Natural killer cell treated with Interleukin-12 subunit alpha and Interleukin-12 subunit beta and Interleukin-15 and Interleukin-18, amount 100 ng/mL, for 72 hours (primary cell): Measurements from ENCODE around the gene S1PR3. TPM values are rescaled to one million over a fixed set of nuclear protein-coding genes. Genes with fewer than 3 reads are reported as not detected.

Experiments used
- ATAC-seq, 2 donors: fragments of 150-1000 bp; cut with Tn5 transposase in 1 of 2; sonication (Bioruptor Pico), chemical (Tn5 transposase) in 1 of 2; 2 replicates each; pipeline ENCODE4 v1.10.0; 2021
- DNase-seq: peaks from one replicate; pipeline ENCODE4 v3.0.0; 2022; ENCODE audit warnings: low spot score
- H3K27ac Mint-ChIP-seq, 2 donors: 1 replicate in 1 of 2; 2 replicates in 1 of 2; pipeline ENCODE4 v1.8.0; 2022; ENCODE audit warnings: mixed read lengths in 2 of 2, mild to moderate bottlenecking in 1 of 2, moderate library complexity in 1 of 2
- H3K27me3 Mint-ChIP-seq, 2 donors: 1 replicate in 1 of 2; 2 replicates in 1 of 2; pipeline ENCODE4 v1.8.0; 2022; ENCODE audit warnings: mixed read lengths in 2 of 2
- H3K36me3 Mint-ChIP-seq: one replicate; pipeline ENCODE4 v1.8.0; 2022; ENCODE audit warnings: mixed read lengths
- H3K4me1 Mint-ChIP-seq, 2 donors: 1 replicate in 1 of 2; 2 replicates in 1 of 2; pipeline ENCODE4 v1.8.0; 2022; ENCODE audit warnings: low read depth in 2 of 2, mixed read lengths in 2 of 2, mild to moderate bottlenecking in 1 of 2
- H3K4me3 Mint-ChIP-seq: one replicate; pipeline ENCODE4 v1.8.0; 2022; ENCODE audit warnings: mixed read lengths
- H3K9me3 Mint-ChIP-seq: 2 replicates; pipeline ENCODE4 v1.8.0; 2022; ENCODE audit warnings: mixed read lengths
- total RNA-seq, 2 donors: library from RNA; stranded (reverse); gene quantifications; one replicate each; pipeline ENCODE4 v1.2.3, GENCODE V29; 2022

The S1PR3 gene
- total RNA-seq, 2 donors from 2014 or later = not detected

- DNase-seq = no peak
- Mint-ChIP-seq H3K4me3 (no peak overlapping the region), H3K4me1 (peaks cover 0 to 11% of the 10 kb centered on the region in 2 donors), H3K36me3 (no peaks in the 10 kb centered on the region), H3K27me3 (peaks cover 24 to 33% of the 10 kb centered on the region in 2 donors), H3K9me3 (no peaks in the 10 kb centered on the region), H3K27ac (no peak overlapping the region)
- ATAC-seq = peak in 1 of 2 donors; percentile 61
Observed at GRCh38 chr9:89000973-89001916, 10.0 kb downstream of the S1PR3 start.

DNA sequence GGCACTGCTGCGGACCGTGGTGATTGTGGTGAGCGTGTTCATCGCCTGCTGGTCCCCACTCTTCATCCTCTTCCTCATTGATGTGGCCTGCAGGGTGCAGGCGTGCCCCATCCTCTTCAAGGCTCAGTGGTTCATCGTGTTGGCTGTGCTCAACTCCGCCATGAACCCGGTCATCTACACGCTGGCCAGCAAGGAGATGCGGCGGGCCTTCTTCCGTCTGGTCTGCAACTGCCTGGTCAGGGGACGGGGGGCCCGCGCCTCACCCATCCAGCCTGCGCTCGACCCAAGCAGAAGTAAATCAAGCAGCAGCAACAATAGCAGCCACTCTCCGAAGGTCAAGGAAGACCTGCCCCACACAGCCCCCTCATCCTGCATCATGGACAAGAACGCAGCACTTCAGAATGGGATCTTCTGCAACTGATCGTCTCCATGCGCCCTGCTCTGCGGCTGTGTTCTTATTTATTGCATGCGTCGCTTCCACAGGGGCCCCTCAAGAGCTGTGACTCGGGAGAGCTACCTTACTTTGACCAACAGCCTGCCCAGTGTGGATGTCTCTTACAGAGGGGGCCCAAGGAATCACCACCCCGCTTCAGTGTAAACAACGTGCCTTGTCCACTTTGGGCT is 10.8 kb downstream of the S1PR3 start:
- H3K4me1 Mint-ChIP-seq = peaks cover 0 to 11% of the 10 kb centered on the region in 2 donors
- H3K4me3 Mint-ChIP-seq = no peak overlapping the region
- no peaks in the 10 kb centered on the region for H3K36me3 Mint-ChIP-seq
- DNase-seq (no peak), ATAC-seq (no peak)
- no peak overlapping the region for H3K27ac Mint-ChIP-seq
- H3K9me3 Mint-ChIP-seq = no peaks in the 10 kb centered on the region
- H3K27me3 Mint-ChIP-seq = peaks cover 24 to 35% of the 10 kb centered on the region in 2 donors

DNA sequence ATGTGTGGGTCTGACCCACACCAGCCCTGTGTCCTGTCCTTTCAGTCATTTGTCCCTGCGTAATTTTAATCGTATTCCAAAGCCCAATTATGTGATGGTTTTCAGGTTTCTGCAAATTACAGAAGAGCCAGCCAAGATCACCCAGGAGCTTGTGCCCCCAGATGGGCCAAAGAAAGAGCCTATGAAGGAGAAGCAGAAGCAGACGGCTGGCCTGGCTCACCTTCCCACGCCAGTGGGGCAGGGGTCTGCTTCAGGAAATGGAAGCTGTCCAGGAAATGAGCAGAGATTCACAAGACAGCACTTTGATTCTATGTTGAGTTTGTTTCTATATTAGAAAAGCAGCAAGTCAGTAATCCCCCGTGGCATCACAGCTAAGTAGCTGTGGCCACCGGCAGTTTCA is 11.7 kb downstream of the S1PR3 start:
- ATAC-seq (no peak), DNase-seq (no peak)
- no peak overlapping the region for H3K27ac Mint-ChIP-seq
- no peaks in the 10 kb centered on the region for H3K36me3 Mint-ChIP-seq
- H3K4me3 Mint-ChIP-seq = no peak overlapping the region
- H3K9me3 Mint-ChIP-seq = no peaks in the 10 kb centered on the region
- H3K4me1 Mint-ChIP-seq = peaks cover 0 to 11% of the 10 kb centered on the region in 2 donors
- H3K27me3 Mint-ChIP-seq = peaks cover 27 to 44% of the 10 kb centered on the region in 2 donors

GRCh38 chr9:89005323-89005722 is 14.1 kb downstream of the S1PR3 start:
- H3K9me3 Mint-ChIP-seq = no peaks in the 10 kb centered on the region
- no peak for ATAC-seq
- H3K27me3 Mint-ChIP-seq = peaks cover 27 to 44% of the 10 kb centered on the region in 2 donors
- no peaks in the 10 kb centered on the region for H3K36me3 Mint-ChIP-seq
- no peak for DNase-seq
- no peak overlapping the region for H3K4me3 Mint-ChIP-seq
- H3K4me1 Mint-ChIP-seq = peaks cover 0 to 11% of the 10 kb centered on the region in 2 donors
- H3K27ac Mint-ChIP-seq = no peak overlapping the region

DNA sequence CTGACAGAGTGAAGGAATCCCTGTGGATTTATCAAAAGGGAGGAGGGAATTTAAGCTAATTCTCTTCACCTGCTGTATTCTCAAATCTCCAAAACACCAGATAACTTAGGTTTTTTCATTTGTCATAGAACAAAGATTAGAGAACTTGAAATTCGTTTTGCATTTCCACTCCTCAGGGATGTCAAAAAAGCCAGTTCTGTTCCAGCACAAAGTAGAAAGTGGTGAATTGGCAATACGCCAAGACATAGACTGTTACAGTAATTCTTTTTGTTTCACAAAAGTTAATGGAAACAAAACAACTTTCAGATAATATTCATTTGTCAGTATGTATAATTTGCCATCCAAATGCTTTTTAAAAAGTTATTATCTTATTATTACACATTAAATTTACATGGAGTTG is 15.0 kb downstream of the S1PR3 start:
- peaks cover 0 to 7% of the 10 kb centered on the region in 2 donors for H3K4me1 Mint-ChIP-seq
- H3K27ac Mint-ChIP-seq = no peak overlapping the region
- H3K27me3 Mint-ChIP-seq = peaks cover 27 to 44% of the 10 kb centered on the region in 2 donors
- DNase-seq (no peak), ATAC-seq (no peak)
- no peaks in the 10 kb centered on the region for H3K9me3 Mint-ChIP-seq
- no peaks in the 10 kb centered on the region for H3K36me3 Mint-ChIP-seq
- no peak overlapping the region for H3K4me3 Mint-ChIP-seq

DNA sequence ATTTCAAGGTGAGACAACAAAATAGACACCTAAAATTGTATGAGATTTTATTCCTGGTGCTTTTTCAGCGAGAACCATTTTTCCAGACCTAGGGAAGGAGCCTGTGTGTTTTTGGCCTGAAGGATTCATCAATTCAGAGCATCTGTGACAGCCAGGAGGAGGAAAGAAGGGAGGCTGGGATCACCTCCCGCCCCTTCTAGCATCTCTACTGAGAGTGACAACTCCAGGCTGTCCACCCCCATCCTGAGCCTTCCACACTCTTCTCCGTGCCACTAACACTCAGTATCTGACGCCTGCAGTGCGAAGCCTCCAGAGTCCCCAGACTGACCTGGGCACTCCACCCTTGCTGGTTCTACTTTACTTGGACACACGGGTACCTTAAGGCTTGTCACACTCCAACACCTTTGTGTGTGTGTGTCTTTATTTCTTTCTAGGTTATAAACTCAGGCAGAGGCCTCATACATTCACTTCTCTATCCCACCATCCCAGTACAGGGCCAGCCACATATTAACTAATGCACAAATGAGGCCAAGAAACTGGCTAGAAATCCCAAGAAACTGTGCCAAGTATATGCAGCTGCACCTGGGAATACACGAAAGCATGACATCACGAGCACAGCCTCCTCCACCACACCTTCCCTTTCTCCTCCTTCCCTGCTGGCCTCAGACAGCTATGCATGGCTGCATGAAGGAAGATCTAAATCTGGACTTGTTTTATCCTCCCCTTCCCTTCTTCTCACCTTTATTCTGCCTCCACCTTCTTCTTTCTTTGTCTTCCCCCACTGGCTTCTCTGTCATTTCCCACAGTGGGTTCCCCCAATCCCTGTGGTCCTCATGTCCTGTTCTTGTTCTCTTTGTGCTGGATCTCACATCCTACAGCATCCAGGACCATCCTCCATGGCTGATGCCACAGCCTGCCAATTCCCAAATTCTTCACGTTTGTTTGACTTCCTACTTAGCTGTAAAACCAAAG is 16.0 kb downstream of the S1PR3 start:
- DNase-seq = no peak
- Mint-ChIP-seq H3K4me3 (no peak overlapping the region), H3K36me3 (no peaks in the 10 kb centered on the region)

DNA sequence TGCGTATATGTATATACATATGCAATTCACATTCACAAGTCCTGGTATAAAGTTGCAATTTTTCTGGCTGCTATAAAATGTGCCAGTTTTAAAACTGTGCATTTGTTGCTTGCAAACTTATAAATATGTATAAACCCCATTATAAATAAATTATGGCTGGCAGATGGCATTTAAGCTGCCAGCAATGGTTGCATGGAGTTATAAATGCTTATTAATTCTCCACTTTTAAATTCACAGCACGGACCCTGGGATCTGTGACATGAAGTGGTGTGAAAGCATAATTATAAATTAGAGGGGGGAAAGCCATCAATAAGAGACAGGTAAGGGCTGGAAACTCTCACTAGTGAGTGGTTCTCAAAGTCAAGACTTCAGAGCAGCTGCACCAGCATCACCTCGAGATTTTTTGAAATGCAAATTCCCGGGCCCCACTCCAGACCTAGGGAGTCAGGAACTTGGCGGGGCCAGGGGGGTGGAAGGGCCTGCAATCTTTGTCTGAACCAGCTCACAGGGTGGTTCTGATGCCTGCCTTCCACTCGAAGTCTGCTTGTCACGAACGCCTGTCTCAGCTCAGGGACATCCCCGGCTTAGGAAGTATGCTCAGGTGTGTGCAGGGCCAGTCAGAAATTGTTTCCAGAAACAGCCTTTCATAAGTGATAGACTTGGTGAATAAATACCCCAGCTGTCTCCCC is 16.9 kb downstream of the S1PR3 start:
- no peak for ATAC-seq

More for the DNA sequence above, 16.0 kb downstream of the S1PR3 start:
- ATAC-seq = no peak
- peaks cover 0 to under 1% of the 10 kb centered on the region in 2 donors for H3K4me1 Mint-ChIP-seq
- H3K27me3 Mint-ChIP-seq = peaks cover 19 to 35% of the 10 kb centered on the region in 2 donors
- H3K9me3 Mint-ChIP-seq = no peaks in the 10 kb centered on the region
- no peak overlapping the region for H3K27ac Mint-ChIP-seq

DNA sequence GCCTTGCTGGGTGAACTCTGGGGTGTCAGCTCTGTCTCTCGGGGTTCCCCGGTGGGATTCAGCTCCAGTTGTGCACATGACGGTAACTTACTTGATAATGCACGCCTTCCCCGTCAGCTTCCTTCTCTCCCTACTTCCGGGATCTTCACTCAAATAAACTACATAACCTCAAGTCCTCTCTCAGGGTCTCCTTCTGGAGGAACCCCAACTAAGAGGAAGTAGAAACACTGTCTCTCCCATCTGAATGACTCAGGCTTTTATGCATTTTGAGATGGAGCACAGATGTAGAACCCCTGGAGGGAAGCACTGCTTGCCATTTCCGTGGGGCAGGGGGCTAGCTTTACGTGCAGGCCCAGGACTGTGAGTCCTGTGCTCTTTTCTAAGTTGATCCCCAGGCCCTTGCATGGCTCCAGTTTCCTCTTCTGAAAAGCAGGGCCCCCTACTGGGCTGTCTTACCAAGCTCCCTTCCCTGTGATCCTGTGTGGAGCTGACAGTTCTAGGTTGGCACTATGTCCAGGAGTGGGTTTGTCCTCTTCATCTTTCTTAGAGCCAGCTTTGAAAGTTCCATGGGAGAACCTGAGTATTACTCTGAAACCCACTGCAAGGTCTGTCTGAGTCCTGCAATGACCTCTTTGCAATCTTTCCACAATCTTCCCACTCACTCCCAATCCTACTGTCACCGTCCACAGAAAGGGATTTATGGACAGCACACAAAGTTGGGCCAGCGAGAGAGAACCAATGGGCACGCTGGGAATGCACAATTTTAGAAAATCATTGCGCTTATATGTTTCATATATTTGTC is 17.7 kb downstream of the S1PR3 start:
- Mint-ChIP-seq H3K27ac (no peak overlapping the region), H3K9me3 (no peaks in the 10 kb centered on the region), H3K36me3 (no peaks in the 10 kb centered on the region), H3K4me1 (no peaks in the 10 kb centered on the region), H3K27me3 (peaks cover 15 to 19% of the 10 kb centered on the region in 2 donors), H3K4me3 (no peak overlapping the region)
- DNase-seq = no peak
- ATAC-seq = no peak

More for the DNA sequence above, 16.9 kb downstream of the S1PR3 start:
- Mint-ChIP-seq H3K36me3 (no peaks in the 10 kb centered on the region), H3K27me3 (peaks cover 9 to 26% of the 10 kb centered on the region in 2 donors), H3K27ac (no peak overlapping the region), H3K9me3 (no peaks in the 10 kb centered on the region), H3K4me3 (no peak overlapping the region), H3K4me1 (no peaks in the 10 kb centered on the region)
- DNase-seq = no peak

DNA sequence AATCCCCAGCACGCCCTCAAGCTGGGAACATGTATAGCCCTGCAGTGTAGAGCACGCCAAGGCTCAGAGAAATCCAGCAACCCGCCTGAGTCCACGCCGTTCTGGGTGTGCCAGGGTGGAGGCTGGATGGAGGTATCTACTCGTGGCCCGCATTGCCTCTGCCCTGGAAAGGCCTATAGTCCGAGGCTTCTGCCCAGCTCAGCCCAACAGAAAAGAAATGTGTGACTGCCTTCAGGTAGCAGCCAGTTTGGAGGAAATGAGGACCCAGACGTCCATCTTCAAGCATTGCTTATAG is 18.2 kb downstream of the S1PR3 start:
- ATAC-seq (no peak), DNase-seq (no peak)
- no peak overlapping the region for H3K27ac Mint-ChIP-seq
- H3K4me3 Mint-ChIP-seq = no peak overlapping the region
- H3K4me1 Mint-ChIP-seq = no peaks in the 10 kb centered on the region
- no peaks in the 10 kb centered on the region for H3K9me3 Mint-ChIP-seq
- no peaks in the 10 kb centered on the region for H3K36me3 Mint-ChIP-seq
- peaks cover 16 to 18% of the 10 kb centered on the region in 2 donors for H3K27me3 Mint-ChIP-seq

- no peaks in the 10 kb centered on the region for H3K4me1 Mint-ChIP-seq
- no peak overlapping the region for H3K4me3 Mint-ChIP-seq
- no peak overlapping the region for H3K27ac Mint-ChIP-seq
- H3K27me3 Mint-ChIP-seq = peaks cover 17 to 18% of the 10 kb centered on the region in 2 donors
- DNase-seq (no peak), ATAC-seq (no peak)
- no peaks in the 10 kb centered on the region for H3K36me3 Mint-ChIP-seq
- no peaks in the 10 kb centered on the region for H3K9me3 Mint-ChIP-seq
Observed at GRCh38 chr9:89010056-89010455, 18.8 kb downstream of the S1PR3 start.

DNA sequence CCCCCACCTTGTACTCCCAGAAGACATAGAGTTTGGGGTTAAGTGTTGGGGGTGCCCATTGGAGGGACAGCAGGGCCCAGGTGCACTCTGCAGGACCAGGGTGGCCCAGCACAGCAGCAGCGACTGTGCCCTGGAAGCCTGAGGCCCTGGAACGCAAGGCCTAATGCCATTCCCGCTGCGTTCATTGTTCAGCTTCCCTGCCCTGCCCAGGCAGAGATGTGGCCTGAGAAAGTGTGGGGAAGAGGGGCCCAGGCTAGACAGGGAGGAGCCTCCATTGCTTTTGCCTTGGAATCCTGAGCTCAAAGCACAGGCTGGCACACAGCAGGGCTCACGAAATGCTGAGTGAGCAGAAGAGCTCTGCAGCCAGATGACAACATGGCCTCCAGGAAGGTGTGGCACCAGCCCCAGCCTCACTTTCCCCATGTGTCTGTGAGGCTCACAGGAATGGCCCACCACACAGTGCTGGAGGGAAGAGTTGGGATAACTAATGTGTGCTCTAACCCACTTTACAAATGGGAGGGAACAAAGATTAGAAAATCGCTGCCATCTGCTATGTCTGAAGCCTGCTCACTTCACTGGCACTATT is 19.4 kb downstream of the S1PR3 start:
- no peak for DNase-seq
- Mint-ChIP-seq H3K27me3 (peaks cover 16 to 21% of the 10 kb centered on the region in 2 donors), H3K4me1 (no peaks in the 10 kb centered on the region), H3K4me3 (no peak overlapping the region), H3K27ac (no peak overlapping the region), H3K36me3 (no peaks in the 10 kb centered on the region), H3K9me3 (no peaks in the 10 kb centered on the region)
- ATAC-seq = no peak

DNA sequence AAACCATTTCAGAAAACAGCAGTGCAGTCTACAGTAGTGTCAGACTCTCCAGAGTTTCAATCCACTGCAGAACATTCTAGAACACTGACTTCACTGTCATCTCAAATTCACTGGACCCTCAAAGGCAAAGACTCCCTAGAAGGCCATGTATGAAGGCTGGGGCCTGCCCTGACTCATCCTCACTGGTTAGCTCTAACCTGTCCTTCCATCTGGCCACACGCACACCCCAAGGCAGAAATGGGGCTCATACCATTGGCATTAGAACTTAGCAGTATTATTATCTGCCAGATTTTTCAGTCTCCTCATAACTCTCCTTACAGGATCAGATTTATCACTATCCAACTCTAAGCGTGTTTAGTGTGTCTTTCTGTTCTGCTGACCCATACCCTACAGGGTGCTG is 20.4 kb downstream of the S1PR3 start:
- H3K4me3 Mint-ChIP-seq = no peak overlapping the region
- H3K27me3 Mint-ChIP-seq = peaks cover 12 to 24% of the 10 kb centered on the region in 2 donors

More for the DNA sequence above, 20.4 kb downstream of the S1PR3 start:
- Mint-ChIP-seq H3K36me3 (no peaks in the 10 kb centered on the region), H3K9me3 (no peaks in the 10 kb centered on the region), H3K4me1 (no peaks in the 10 kb centered on the region), H3K27ac (no peak overlapping the region)
- ATAC-seq (no peak), DNase-seq (no peak)
